Loucy (cell line): ENCODE results near the gene SLC39A8.

Experiments used
- EZH2phosphoT487 ChIP-seq: fragments of 200-600 bp; IDR thresholded peaks from 2 replicates; pipeline ENCODE4 v1.6.1; 2018; ENCODE audit warnings: antibody characterized with exemption, mild to moderate bottlenecking, moderate library complexity, borderline replicate concordance
- TF ChIP-seq, protein P1 (sequence below): fragments of 200-600 bp; sonication (generic); conservative IDR thresholded peaks from 2 replicates; pipeline ENCODE4 v1.5.1; 2014; ENCODE audit warnings: mild to moderate bottlenecking, antibody characterized with exemption, low read length

DNA sequence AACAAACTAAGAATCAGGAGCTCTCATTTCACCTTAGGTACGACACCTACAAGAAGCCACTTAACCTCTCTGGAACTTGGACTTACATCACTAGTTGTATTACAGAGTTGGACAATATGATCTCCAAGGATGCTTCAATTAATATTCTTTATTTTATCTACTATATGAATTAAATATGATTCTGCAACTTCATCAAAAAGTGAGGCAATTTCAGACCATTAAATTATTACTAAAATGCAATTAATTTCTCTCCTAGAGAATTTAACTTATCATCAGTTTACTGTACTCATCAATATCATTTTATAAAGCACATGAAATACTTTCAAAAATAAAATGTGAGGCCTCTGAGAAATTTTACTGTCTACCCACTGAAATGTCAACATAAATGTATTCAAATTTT, 33.9 kb downstream of the SLC39A8 start:
- TF ChIP-seq, protein P1, sequence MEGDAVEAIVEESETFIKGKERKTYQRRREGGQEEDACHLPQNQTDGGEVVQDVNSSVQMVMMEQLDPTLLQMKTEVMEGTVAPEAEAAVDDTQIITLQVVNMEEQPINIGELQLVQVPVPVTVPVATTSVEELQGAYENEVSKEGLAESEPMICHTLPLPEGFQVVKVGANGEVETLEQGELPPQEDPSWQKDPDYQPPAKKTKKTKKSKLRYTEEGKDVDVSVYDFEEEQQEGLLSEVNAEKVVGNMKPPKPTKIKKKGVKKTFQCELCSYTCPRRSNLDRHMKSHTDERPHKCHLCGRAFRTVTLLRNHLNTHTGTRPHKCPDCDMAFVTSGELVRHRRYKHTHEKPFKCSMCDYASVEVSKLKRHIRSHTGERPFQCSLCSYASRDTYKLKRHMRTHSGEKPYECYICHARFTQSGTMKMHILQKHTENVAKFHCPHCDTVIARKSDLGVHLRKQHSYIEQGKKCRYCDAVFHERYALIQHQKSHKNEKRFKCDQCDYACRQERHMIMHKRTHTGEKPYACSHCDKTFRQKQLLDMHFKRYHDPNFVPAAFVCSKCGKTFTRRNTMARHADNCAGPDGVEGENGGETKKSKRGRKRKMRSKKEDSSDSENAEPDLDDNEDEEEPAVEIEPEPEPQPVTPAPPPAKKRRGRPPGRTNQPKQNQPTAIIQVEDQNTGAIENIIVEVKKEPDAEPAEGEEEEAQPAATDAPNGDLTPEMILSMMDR = no peak
- TF ChIP-seq EZH2phosphoT487 = no peak
